NB4 (cell line): ENCODE results near the gene SLBP.

ENCODE experiments used
- MYC ChIP-seq: IDR thresholded peaks from 2 replicates; pipeline ENCODE4 v1.6.1; 2011; ENCODE audit warnings: low read depth, low read length
- POLR2A ChIP-seq: IDR thresholded peaks from 2 replicates; pipeline ENCODE4 v1.6.1; 2011; ENCODE audit warnings: mild to moderate bottlenecking; ENCODE audit not compliant: insufficient read length; ENCODE audit errors: extremely low read depth
- TF ChIP-seq, protein P1 (sequence below): IDR thresholded peaks from one replicate; pipeline ENCODE4 v1.5.1; 2012; ENCODE audit warnings: low read depth, low read length
- TF ChIP-seq, protein P2 (sequence below): IDR thresholded peaks from 2 replicates; pipeline ENCODE4 v1.6.1; 2011; ENCODE audit warnings: low read depth, low read length

DNA sequence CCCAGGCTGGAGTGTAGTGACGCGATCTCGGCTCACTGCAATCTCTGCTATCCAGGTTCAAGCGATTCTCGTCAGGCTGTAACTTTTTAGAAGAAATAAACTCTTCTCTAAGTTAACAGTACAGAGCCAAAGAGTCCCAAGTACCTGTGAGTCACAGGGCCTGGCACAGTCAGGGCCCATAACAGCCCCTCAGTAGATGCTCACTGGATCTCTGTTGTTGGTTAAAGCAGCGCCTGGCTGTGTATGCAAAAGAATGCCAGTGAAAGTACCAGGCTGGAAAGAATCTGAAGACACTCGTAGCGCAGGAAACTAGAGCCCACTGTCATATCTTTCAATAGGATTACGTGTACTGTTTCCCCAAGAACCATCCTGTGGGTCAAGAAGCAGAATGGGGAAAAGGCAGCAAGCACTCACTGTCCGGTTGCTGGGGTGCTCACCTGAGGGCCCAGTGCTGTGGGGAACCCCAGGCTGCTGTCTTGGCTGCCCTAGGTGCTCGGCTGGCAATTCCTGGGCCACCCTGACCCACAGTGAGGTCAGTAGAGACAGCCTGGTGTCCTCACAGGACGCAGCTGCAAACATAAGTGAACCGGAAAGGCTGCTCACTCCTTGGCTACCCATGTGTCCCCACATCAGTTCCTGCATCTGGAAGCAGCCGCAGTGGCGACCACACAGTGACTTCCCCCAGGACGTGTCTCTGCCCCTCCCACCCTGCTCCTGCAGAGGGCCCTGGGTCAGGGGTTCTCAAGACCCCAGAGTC lies 3.1 kb upstream of the SLBP start:
- TF ChIP-seq, protein P1, sequence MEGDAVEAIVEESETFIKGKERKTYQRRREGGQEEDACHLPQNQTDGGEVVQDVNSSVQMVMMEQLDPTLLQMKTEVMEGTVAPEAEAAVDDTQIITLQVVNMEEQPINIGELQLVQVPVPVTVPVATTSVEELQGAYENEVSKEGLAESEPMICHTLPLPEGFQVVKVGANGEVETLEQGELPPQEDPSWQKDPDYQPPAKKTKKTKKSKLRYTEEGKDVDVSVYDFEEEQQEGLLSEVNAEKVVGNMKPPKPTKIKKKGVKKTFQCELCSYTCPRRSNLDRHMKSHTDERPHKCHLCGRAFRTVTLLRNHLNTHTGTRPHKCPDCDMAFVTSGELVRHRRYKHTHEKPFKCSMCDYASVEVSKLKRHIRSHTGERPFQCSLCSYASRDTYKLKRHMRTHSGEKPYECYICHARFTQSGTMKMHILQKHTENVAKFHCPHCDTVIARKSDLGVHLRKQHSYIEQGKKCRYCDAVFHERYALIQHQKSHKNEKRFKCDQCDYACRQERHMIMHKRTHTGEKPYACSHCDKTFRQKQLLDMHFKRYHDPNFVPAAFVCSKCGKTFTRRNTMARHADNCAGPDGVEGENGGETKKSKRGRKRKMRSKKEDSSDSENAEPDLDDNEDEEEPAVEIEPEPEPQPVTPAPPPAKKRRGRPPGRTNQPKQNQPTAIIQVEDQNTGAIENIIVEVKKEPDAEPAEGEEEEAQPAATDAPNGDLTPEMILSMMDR = no peak
- no peak for TF ChIP-seq POLR2A
- TF ChIP-seq MYC = peak; percentile 73
- TF ChIP-seq, protein P2, sequence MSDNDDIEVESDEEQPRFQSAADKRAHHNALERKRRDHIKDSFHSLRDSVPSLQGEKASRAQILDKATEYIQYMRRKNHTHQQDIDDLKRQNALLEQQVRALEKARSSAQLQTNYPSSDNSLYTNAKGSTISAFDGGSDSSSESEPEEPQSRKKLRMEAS = peak; percentile 80
